Activated CD8-positive, alpha-beta T cell treated with anti-CD3 and anti-CD28 coated beads, Interleukin-2, amount 10 ng/mL, durations not matched to agents 7 days and 5 days (primary cell): ENCODE data around the gene PTPRH. TPM values are rescaled to one million over a fixed set of nuclear protein-coding genes. Genes with fewer than 3 reads are reported as not detected.
A peak's percentile ranks its signal among the peaks of the same experiment; 100 is the strongest.
"Not testable (repeated sequence)": the region's sequence is repeated elsewhere in the genome, so short reads cannot be mapped to it uniquely, and the experiment has no call there.

Experiments used
- ATAC-seq: fragments of 150-1000 bp; cut with Tn5 transposase; one replicate; pipeline ENCODE4 v1.10.0; 2021; ENCODE audit warnings: moderate library complexity
- CTCF ChIA-PET: fragments of 350-600 bp; sonication (Branson Sonifier 250); formaldehyde crosslinking; loops from one replicate; lab custom pipeline; 2021; ENCODE audit warnings: antibody characterized with exemption; lab: Charles Lee
- POLR2A ChIA-PET: fragments of 350-600 bp; sonication (Branson Sonifier 250); formaldehyde crosslinking; loops from one replicate; lab custom pipeline; 2021; ENCODE audit warnings: antibody characterized with exemption; lab: Charles Lee
- DNase-seq: peaks from one replicate; pipeline ENCODE4 v3.0.0-alpha.2; 2020
- H3K27ac Mint-ChIP-seq: one replicate; pipeline ENCODE4 v1.8.0; 2021; ENCODE audit warnings: mild to moderate bottlenecking, mixed read lengths
- H3K27me3 Mint-ChIP-seq: one replicate; pipeline ENCODE4 v1.8.0; 2021; ENCODE audit warnings: low read depth, mixed read lengths
- H3K36me3 Mint-ChIP-seq: one replicate; pipeline ENCODE4 v1.8.0; 2021; ENCODE audit warnings: low read depth, mixed read lengths
- H3K4me1 Mint-ChIP-seq: one replicate; pipeline ENCODE4 v1.8.0; 2021; ENCODE audit warnings: low read depth, mixed read lengths
- H3K4me3 Mint-ChIP-seq: one replicate; pipeline ENCODE4 v1.8.0; 2021; ENCODE audit warnings: mild to moderate bottlenecking, mixed read lengths
- H3K9me3 Mint-ChIP-seq: one replicate; pipeline ENCODE4 v1.8.0; 2022; ENCODE audit warnings: mixed read lengths; ENCODE audit not compliant: insufficient read depth
- total RNA-seq, 2 experiments: library from RNA; stranded (reverse); gene quantifications; one replicate each; pipeline ENCODE4 v1.2.3, GENCODE V29; 2021

Gene PTPRH
- total RNA-seq, 2 experiments from 2014 or later: not detected

DNA sequence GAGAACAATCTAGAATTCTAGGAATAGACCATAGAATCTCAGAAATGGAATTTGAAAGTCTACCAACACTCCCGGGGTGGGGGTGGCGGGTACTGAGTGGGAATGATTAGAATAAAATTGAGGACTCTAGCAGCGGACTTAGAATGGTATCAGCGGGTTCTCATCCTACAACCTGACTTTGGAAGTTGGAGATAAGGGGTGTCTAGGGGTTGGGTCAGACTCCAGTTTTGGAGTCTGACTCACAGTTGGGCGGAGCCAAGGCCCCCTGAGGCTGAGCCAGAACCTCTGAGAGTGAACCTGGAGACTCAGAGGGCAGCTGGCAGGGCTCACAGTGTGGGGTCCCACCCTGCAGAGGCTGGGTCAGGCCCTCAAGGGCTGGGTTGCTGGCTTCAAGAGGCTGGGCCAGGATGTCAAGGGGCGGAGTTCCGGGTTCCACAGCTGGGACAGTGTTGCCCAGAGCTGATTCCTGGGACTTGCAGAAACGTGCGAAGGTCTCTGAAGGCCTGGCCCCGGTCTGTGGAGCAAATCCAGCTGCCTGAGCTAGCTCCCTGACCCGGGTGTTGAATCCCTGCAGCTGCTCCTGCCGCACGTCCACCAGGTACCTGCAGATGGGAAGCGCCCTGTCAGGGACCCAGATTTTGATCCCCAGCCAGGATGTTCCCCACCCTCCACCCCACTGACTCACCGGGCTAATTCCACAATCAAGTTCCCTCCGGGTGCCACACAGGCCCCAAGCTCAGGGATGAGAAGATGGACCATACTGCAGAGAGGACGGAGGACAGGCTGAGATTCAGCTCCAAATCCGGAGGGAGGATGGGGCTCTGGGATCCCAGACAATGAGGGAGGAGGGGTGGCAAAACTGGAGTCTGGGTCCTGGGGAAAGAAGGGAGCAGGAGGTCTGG is 50.2 kb downstream of the PTPRH start:
- Mint-ChIP-seq H3K9me3 (peaks cover 3% of the 10 kb centered on the region), H3K27me3 (peaks cover 25% of the 10 kb centered on the region), H3K27ac (no peak overlapping the region), H3K36me3 (no peaks in the 10 kb centered on the region), H3K4me3 (no peak overlapping the region), H3K4me1 (peaks cover 17% of the 10 kb centered on the region)
- ChIA-PET POLR2A (no interaction called here), CTCF (interaction anchor here (0.8 to 3.1 kb wide), 10 partner anchors 10 to 495 kb away, joined by 3 to 22 read pairs (median 6); partner anchors contain the start of genes ISOC2 and KMT5C)
- DNase-seq (no peak), ATAC-seq (no peak)

DNA sequence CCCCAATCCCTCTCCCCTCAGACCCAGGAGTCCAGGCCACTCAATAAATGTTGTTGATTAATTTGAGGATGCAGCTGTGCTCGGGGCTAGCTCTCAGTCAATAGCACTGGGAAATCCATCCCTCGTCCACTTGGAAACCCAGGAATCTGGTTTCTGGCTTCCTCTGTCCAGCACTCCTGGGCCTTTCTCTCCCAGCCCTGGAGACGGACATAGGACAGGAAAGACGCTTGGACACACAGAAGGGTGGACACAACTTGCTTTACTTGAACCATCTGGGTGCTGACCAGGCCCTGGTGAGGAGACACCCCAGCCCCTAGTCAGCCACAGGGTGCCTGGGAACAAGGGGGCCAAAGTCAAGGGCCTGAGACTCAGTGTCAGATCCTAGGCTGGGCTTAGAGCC is 50.9 kb downstream of the PTPRH start:
- H3K36me3 Mint-ChIP-seq: peaks cover 3% of the 10 kb centered on the region
- H3K4me3 Mint-ChIP-seq: no peak overlapping the region
- DNase-seq: no peak
- H3K27me3 Mint-ChIP-seq: peaks cover 21% of the 10 kb centered on the region
- CTCF ChIA-PET: interaction anchor here (1.6 to 2.1 kb wide), 2 partner anchors 12 to 17 kb away, joined by 3 to 8 read pairs; no protein-coding TSS in a partner anchor
- POLR2A ChIA-PET: interaction anchor here (1.1 kb wide), 1 partner anchor 249 kb away, joined by 3 read pairs; no protein-coding TSS in a partner anchor
- H3K27ac Mint-ChIP-seq: no peak overlapping the region
- peaks cover 8% of the 10 kb centered on the region for H3K9me3 Mint-ChIP-seq
- peaks cover 22% of the 10 kb centered on the region for H3K4me1 Mint-ChIP-seq
- no peak for ATAC-seq

DNA sequence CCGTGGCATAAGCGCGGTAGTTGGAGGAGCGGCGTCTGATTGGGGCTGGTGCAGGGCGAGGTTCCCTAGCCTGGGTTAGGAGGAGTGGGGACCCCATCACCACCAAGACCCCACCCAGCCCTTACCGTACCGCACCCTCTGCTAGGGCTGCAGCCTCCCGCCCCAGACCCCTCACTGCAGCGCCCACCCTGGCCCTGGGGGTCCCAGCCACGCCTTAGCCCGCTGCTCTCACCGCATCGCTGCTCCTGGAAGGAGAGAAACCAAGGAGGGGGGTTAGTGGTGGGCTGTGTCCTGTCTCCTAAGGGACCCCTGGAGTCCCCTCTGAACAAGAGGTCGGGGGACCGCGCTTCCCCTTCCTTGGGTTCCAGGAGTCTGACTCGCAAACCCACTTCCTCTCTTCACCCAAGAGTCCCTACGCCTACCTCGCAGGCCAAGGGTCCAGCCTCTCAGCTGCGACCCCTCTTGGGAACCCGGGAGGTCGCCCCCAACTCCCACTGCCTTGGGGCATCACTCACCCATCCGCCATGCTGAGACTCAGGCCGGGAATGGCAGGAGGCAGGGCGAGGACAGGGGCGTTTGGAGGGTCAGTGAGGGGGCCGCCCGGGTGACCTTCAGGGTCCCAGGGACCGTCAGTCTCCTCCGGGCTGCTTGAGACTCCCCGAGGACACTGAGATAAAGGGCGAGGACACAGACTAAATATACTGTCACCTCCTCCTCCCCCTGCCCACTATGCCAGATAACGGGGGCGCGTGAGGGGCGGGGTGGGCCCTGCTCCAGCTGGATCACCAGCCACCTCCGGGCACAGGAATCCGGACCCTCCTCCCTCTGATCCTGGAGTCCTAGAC is 52.0 kb downstream of the PTPRH start, which contains the start of gene TNNI3:
TNNI3 (minus strand) TSS at position 669 of the 845 bp plus-strand sequence; CDS start at position 526, 143 bp downstream.
- peaks cover 21% of the 10 kb centered on the region for H3K27me3 Mint-ChIP-seq
- ATAC-seq (no peak), DNase-seq (no peak)
- peaks cover 3% of the 10 kb centered on the region for H3K36me3 Mint-ChIP-seq
- no peak within 1 kb of the TSS for H3K4me3 Mint-ChIP-seq
- no peak within 1 kb of the TSS for H3K27ac Mint-ChIP-seq
- POLR2A ChIA-PET: interaction anchor here (1.1 kb wide), 1 partner anchor 251 kb away, joined by 3 read pairs; no protein-coding TSS in a partner anchor
- H3K9me3 Mint-ChIP-seq: peaks cover 9% of the 10 kb centered on the region
- peaks cover 27% of the 10 kb centered on the region for H3K4me1 Mint-ChIP-seq
- CTCF ChIA-PET: no interaction called here

DNA sequence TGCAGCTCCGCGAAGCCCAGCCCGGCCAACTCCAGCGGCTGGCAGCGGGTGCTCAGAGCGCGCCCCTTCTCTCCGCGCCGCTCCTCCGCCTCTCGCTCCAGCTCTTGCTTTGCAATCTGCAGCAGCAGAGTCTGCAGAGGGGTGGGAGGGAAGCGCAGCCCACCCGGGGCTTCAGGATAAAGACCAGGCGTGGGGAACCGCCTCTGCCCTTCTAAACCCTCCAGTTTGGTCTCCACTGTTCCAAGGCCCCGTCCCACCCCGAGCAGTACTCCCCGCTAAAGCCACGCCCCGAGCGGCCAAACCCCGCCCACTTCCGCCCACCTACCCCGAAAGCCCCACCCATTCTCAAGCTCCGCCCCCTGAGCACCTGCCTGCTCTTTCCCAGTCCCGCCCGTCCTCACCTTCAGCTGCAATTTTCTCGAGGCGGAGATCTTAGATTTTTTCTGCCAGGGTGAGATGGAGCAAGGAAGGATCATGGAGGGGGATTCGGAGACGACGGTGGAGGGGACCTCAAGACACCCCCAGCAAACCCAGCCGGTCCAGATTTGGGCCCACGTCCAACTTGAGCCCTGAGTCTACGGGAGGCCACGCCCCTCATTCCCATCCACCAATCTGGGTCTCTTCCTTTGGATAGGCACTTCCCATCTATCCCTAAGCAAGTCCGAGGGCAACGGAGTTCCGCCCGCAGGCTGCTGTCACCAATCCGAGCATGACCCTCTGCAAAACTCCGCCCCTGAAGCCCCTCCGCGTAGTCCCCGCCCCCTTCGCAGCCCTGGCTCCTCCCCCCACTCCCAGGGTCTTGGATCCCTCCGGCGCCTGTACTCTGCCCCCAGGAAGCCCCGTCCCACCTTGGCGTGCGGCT is 52.9 kb downstream of the PTPRH start:
- no peak for ATAC-seq
- peaks cover 36% of the 10 kb centered on the region for H3K4me1 Mint-ChIP-seq
- H3K27ac Mint-ChIP-seq: no peak overlapping the region
- H3K36me3 Mint-ChIP-seq: peaks cover 9% of the 10 kb centered on the region
- ChIA-PET POLR2A (no interaction called here), CTCF (no interaction called here)
- peaks cover 18% of the 10 kb centered on the region for H3K27me3 Mint-ChIP-seq
- no peak overlapping the region for H3K4me3 Mint-ChIP-seq
- peak; percentile 54 for DNase-seq
- H3K9me3 Mint-ChIP-seq: peaks cover 18% of the 10 kb centered on the region

DNA sequence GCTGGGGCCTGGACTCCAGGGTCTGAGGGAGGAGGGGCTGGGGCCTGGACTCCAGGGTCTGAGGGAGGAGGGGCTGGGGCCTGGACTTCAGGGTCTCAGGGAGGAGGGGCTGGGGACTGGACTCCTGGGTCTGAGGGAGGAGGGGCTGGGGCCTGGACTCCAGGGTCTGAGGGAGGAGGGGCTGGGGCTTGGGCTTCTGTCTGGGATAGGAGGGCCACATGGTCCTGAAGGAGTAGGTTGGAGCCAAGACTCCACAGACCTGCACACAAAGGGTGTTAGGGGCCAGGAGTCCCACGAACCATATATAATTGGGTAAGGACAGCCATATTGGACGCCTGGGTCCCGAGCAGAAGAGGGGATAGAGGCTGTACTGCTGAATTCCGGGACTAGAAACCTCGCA is 53.5 kb downstream of the PTPRH start:
- POLR2A ChIA-PET, H3K36me3 Mint-ChIP-seq, ATAC-seq, H3K27ac Mint-ChIP-seq, H3K4me3 Mint-ChIP-seq, DNase-seq, CTCF ChIA-PET: not testable (repeated sequence)
- Mint-ChIP-seq H3K9me3 (peaks cover 19% of the 10 kb centered on the region), H3K4me1 (peaks cover 38% of the 10 kb centered on the region), H3K27me3 (peaks cover 18% of the 10 kb centered on the region)

DNA sequence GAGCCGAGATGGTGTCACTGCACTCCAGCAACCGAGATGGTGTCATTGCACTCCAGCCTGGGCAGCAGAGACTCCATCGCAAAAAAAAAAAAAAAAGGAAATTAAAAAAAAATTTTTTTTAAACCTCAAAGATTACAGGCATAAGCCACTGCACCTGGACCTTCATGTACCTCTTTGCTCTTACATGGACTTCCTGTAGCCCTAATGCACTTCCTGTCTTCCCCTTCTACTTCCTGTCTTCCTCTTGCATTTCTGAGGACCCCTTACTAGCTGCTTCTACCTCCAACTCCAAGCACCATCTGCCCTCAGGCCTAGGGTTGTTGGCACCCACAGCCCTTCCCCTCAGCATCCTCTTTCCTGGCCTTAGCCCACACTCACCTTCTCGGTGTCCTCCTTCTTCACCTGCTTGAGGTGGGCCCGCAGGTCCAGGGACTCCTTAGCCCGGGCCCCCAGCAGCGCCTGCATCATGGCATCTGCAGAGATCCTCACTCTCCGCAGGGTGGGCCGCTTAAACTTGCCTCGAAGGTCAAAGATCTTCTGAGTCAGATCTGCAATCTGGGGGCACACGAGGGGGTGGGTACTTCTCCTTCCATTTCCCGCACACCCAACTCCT is 55.5 kb downstream of the PTPRH start:
- Mint-ChIP-seq H3K27me3 (peaks cover 25% of the 10 kb centered on the region), H3K4me1 (peaks cover 37% of the 10 kb centered on the region), H3K9me3 (peaks cover 19% of the 10 kb centered on the region), H3K36me3 (peaks cover 9% of the 10 kb centered on the region), H3K4me3 (no peak overlapping the region), H3K27ac (no peak overlapping the region)
- ATAC-seq (no peak), DNase-seq (no peak)
- ChIA-PET CTCF (no interaction called here), POLR2A (no interaction called here)

DNA sequence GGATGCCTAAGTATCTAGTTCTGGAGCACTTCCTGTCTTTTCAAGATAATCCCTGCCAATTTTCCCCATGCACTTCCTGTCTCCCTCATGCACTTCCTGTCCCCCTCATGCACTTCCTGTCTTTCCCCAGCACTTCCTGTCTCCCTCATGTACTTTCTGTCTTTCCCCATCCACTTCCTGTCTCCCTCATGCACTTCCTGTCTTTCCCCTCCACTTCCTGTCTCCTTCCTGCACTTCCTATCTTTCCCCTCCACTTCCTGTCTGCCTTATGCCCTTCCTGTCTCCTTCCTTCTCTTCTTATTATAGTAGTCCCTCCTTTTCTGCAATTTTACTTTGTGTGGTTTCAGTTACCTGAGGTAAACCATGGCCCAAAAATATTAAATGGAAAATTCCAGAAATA is 57.3 kb downstream of the PTPRH start:
- DNase-seq: no peak
- no peak for ATAC-seq
- ChIA-PET CTCF (interaction anchor here (2.1 to 2.7 kb wide), 2 partner anchors 9 to 11 kb away, joined by 11 to 12 read pairs; no protein-coding TSS in a partner anchor), POLR2A (no interaction called here)
- Mint-ChIP-seq H3K27me3 (peaks cover 33% of the 10 kb centered on the region), H3K36me3 (peaks cover 9% of the 10 kb centered on the region), H3K27ac (peak overlapping the region; percentile 89), H3K4me1 (peaks cover 33% of the 10 kb centered on the region), H3K4me3 (no peak overlapping the region), H3K9me3 (peaks cover 19% of the 10 kb centered on the region)

DNA sequence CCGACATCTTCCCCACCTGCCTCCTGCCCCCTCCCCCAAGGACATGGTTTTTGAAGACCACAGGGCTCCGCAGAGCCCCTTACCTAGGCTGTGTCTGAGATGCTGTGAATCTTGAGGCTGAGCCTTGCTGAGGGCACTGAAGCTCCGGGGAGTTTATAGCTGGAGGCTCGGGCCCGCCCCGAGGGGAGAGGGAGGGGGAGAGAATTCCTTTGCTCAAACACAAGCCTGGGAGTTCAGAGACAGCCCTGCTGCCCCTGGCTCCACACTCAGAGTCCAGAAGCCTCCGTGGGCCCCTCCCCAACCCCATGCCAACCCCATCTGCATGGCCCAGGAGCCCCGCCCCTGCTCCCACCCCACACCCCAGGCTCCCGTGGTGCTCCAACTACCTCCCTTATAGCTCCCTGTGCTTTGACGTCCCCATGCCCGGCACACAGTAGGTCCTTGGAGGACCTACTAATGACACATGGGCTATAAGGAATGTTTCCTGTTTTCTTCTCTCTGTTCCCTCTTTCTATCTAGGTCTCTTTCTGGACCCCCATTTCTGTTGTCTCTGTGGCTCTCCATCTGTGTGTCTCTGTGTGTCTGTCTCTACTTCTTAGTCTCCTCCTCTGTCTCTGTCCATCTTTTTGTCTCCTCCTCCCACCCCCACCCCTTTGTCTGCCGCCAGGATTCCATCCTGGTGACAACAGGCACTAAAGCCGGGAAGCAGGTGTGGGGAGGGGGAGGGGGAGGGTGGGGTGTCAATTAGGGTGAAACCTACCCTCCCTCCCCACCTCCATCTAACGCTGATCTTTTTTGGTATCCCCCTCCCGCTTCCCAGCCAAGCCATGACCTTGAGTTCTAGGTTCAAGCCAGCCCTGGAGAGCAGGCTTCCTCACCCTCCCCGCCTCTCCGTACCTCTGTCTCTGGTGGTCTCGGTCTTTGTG is 60.0 kb downstream of the PTPRH start, which contains the start of gene TNNT1:
TNNT1 (minus strand) TSS at position 129 of the 926 bp plus-strand sequence. CDS start 2,049 bp downstream, outside the sequence.
- Mint-ChIP-seq H3K9me3 (peaks cover 18% of the 10 kb centered on the region), H3K36me3 (peaks cover 9% of the 10 kb centered on the region), H3K27ac (no peak within 1 kb of the TSS), H3K27me3 (peaks cover 38% of the 10 kb centered on the region), H3K4me3 (no peak within 1 kb of the TSS), H3K4me1 (peaks cover 29% of the 10 kb centered on the region)
- ATAC-seq (no peak), DNase-seq (no peak)
- ChIA-PET POLR2A (no interaction called here), CTCF (no interaction called here)

DNA sequence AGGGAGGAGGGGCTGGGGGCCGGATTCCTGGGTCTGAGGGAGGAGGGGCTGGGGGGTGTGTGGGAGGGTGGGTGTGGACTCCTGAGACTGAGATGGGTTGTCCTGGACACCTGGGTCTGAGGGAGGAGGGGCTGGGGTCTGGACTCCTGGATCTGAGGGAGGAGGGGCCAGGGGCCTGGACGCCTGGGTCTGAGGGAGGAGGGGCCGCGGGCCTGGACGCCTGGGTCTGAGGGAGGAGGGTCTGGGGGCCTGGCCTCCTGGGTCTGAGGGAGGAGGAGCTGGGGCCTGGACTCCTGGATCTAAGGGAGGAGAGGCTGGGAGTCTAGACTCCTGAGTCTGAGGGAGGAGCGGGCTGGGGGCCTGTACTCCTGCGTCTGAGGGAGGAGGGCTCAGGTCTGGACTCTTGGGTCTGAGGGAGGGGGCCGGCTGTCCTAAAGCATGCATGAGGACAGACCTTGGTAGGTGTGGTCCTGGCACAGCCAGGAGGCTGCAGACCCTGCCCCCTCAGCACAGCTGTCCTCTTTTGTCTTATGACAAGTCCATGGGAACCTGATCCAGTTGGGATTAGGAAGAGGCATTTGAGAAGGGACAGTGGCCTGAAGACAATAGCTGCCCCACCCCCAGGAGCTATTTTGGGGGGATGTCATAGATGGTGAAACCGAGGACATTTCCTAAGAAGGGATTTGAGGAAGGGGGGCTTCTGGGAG is 61.6 kb downstream of the PTPRH start:
- DNase-seq (no peak), ATAC-seq (no peak)
- Mint-ChIP-seq H3K27ac (no peak overlapping the region), H3K4me3 (no peak overlapping the region), H3K27me3 (peaks cover 45% of the 10 kb centered on the region), H3K4me1 (peaks cover 17% of the 10 kb centered on the region), H3K36me3 (peaks cover 6% of the 10 kb centered on the region), H3K9me3 (peaks cover 11% of the 10 kb centered on the region)
- CTCF ChIA-PET: interaction anchor here (1.9 kb wide), 1 partner anchor 12 kb away, joined by 8 read pairs; no protein-coding TSS in a partner anchor
- POLR2A ChIA-PET: interaction anchor here (0.6 kb wide), 1 partner anchor 220 kb away, joined by 4 read pairs; no protein-coding TSS in a partner anchor
